Stimulated activated CD4-positive, alpha-beta T cell treated with anti-CD3 and anti-CD28 coated beads, Interleukin-15, amount 100 ng/mL, for 24 hours (primary cell): ENCODE measurements around the gene DDT.
"Not testable (repeated sequence)": the region's sequence is repeated elsewhere in the genome, so short reads cannot be mapped to it uniquely, and the experiment has no call there.

Source experiments
- DNase-seq: peaks from one replicate; pipeline ENCODE4 v3.0.0-alpha.2; 2020

DDT gene

DNA sequence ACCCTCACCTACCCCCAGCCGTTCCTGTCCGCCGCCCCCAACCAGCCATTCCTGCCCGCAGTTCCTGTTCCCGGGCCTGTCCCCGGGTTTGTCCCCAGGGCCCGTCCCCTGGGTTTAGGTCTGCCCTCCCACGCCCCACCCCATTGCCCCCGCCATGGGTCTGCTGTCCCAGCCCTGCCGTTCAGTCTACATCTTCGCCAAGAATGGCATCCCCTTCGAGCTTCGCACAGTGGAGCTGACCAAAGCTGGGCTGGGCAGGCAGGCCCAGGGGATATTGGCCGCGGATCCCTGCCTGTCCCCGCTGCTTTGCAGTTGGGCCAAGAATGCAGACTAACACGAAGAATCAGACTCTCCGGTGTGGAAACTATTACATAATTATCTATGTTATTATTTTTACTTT lies 24.5 kb downstream of the DDT start:
- not testable (repeated sequence) for DNase-seq

DNA sequence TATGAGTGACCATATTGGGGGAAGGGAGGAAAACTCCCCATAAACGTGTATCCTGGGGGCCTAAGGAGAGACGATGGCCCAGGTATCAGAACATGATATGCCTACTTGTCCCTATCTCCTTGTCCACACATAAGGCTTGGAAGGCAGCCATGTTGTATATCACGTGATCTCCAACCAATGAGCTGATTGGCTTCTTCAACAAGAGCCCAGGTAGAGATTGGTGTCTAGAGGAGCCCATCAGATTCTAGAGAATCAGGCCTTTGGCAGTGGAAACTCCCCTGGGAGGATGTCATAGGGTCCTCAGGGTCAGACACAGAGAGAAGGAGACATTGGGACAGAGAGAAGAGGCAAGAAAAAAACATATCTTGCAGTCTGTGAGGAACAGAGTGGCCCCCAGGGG lies 26.9 kb downstream of the DDT start:
- DNase-seq: not testable (repeated sequence)

DNA sequence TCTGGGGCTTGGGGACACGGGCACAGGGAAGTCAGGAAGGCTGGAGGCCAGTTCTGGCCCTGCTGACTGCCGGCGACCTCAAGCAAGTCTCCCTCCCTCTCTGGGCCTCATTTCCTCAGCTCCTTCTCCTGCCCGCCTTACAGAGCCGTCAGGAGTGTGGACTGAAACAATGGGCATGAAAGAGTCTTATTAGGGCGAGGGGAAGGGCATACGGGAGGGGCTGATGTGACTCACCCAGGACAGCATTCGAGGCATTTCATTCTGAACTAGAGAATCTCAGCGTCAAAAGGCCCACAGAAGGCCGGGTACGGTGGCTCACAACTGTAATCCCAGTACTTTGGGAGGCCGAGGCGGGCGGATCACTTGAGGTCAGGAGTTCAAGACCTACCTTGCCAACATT lies 34.1 kb downstream of the DDT start:
- DNase-seq: not testable (repeated sequence)

DNA sequence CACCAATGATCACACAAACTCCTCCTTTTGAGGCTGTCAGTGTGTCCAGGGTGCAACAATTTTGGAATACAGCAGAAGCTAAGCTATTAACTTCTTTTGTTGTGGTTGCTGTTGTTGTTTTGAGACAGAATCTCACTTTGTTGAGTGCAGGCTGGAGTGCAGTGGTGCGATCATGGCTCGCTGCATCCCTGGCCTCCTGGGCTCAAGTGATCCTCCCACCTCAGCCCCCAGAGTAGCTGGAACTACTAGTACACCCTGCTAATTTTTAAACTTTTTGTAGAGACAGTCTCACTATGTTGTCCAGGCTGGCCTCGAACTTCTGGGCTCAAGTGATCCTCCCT lies 35.3 kb downstream of the DDT start:
- DNase-seq: no peak

DNA sequence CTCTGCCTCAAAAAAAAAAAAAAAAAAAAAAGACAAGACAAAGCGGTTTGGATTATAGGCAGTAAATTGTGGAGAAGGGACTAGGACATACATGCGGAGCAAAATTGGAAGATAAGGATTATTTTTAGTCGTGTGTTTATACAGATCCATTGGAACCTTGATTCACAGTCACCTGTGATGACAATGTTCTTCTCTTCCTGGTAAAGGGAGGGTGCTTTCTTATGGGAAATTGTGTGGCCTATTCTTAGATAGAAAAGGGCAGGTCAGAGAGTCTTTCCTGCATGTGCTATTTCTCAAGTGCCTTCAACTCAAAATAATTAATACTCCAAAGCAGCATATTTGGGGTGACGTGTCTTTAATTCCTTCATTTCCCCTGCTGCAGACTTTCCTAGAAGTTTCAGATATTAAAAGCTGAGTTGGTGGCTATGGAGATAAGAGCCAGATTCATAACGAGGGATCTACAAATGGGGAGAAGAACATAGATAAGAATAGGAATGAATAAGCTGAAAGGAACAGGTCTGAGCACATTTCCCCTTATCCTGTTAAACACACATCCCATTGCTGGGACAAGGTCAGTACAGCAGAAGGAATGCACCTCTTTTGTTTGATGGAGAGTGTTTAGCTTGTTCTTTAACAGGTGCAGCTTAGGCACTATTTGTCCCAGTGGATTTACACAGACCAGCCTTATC lies 35.8 kb downstream of the DDT start:
- no peak for DNase-seq

DNA sequence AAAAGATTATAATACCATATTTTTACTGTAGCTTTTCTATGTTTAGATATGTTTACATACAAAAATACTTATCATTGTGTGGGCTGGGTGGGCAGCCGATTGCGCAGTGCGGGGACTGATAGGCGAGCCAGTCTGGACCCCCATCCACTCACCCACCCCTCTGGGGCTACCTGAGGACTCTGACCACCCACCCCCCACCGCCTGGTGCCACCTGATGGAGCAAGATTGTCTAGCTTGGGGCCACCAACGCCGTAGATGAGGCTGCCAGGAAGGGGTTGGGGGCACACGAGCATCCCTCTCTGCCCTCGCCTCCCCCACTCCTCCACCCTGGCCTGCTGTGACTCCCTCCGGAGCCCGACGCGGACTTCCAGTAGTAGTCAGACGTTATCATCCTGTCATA lies 47.7 kb downstream of the DDT start:
- DNase-seq: no peak

DNA sequence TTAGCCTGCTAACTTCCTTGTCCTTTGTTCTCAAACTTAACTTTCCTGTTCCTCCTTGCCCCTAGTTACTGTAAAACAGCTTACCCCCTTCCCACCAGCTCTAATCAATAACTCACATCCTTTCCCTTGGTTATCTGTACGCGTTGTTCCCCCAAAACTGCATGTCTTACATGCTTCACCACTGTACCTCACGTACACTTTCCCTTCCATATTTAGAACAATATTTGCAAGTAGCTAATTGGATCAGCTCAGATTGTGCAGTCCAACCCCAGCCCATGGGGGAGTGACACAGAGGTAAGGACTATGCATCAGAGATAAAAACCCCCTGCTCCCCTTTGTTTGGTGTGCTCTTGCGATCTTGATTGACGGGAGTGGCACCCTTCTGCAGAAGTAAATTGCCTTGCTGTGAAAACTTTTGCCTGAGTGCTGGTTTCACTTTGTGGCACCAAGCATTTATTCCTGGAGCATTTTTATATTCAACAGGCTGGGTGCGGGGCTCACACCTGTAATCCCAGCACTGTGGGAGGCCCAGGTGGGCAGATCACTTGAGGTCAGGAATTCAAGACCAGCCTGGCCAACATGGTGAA lies 49.1 kb downstream of the DDT start:
- no peak for DNase-seq

DNA sequence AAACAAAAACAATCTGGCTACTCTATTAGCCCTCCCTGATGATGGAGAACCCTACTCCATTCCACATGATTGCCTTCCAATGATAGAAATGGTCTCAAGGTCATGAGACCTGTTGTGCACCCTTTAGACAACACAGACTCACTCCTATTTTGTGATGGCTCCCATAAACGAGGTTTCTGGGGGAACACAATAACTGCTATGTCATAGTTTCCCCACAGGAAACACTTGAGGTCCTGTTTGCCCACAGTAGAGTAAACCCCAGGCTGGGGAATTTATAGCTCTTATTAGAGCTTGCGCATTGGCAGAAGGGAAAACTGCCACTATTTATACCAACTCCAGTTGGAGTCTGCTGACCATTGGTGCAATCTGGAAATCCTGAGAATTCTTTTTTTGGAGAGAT lies 51.3 kb downstream of the DDT start:
- no peak for DNase-seq

DNA sequence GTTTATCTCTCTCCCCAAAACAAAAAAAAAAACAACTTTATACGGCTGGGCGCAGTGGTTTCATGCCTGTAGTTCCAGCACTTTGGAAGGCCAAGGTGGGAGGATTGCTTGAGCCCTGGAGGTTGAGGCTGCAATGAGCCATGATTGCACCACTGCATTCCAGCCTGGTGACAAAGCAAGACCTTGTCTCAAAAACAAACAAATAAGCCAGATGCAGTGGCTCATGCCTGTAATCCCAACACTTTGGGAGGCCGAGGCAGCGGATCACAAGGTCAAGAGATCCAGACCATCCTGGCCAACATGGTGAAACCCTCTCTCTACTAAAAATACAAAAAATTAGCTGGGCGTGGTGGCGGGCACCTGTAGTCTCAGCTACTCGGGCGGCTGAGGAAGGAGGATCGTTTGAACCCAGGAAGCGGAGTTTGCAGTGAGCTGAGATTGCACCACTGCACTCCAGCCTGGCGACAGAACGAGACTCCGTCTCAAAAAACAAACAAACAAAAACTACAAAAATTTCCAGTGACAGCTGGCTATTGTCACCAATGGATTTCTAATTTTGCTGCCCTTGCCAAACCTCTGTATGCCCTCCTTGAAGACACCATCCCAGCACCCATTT lies 52.5 kb downstream of the DDT start:
- not testable (repeated sequence) for DNase-seq
